Effector memory CD4-positive, alpha-beta T cell (primary cell): ENCODE data around the gene PLAU.
"Not testable (repeated sequence)": the region's sequence is repeated elsewhere in the genome, so short reads cannot be mapped to it uniquely, and the experiment has no call there.

ENCODE experiments used
- DNase-seq, 3 donors: peaks; one replicate each; pipeline ENCODE4 v3.0.0-alpha.2; 2020
- H3K27ac ChIP-seq: 2 replicates; pipeline ENCODE4 v1.7.0; 2013; ENCODE audit warnings: mild to moderate bottlenecking, low read length, moderate library complexity; ENCODE audit not compliant: insufficient read depth, poor library complexity, severe bottlenecking
- H3K27me3 ChIP-seq: replicated peaks from 2 replicates; pipeline ENCODE4 v1.7.0; 2013; ENCODE audit warnings: mild to moderate bottlenecking, low read length; ENCODE audit not compliant: insufficient read depth, control insufficient read depth, poor library complexity, severe bottlenecking
- H3K36me3 ChIP-seq: 2 replicates; pipeline ENCODE4 v1.7.0; 2013; ENCODE audit warnings: mild to moderate bottlenecking, low read length, moderate library complexity; ENCODE audit not compliant: control insufficient read depth, insufficient read depth
- H3K4me1 ChIP-seq: 2 replicates; pipeline ENCODE4 v1.7.0; 2013; ENCODE audit warnings: low read length, mild to moderate bottlenecking; ENCODE audit not compliant: control insufficient read depth, insufficient read depth, poor library complexity, severe bottlenecking
- H3K4me3 ChIP-seq: 2 replicates; pipeline ENCODE4 v1.7.0; 2013; ENCODE audit warnings: low read length, low read depth, mild to moderate bottlenecking; ENCODE audit not compliant: insufficient read depth, poor library complexity, severe bottlenecking
- H3K9me3 ChIP-seq: 2 replicates; pipeline ENCODE4 v1.7.0; 2013; ENCODE audit warnings: mild to moderate bottlenecking, low read length, moderate library complexity; ENCODE audit not compliant: control insufficient read depth

PLAU gene

GRCh38 chr10:73964743-73965142 is 53.8 kb downstream of the PLAU start:
- Histone ChIP-seq H3K27me3 (no peaks in the 10 kb centered on the region), H3K27ac (no peak overlapping the region)

GRCh38 chr10:73965267-73965889 is 54.4 kb downstream of the PLAU start:
- not testable (repeated sequence) for DNase-seq, H3K4me1 ChIP-seq, H3K27ac ChIP-seq, H3K36me3 ChIP-seq, H3K4me3 ChIP-seq, H3K9me3 ChIP-seq, H3K27me3 ChIP-seq

More at GRCh38 chr10:73964743-73965142, 53.8 kb downstream of the PLAU start:
- peaks cover 4% of the 10 kb centered on the region for H3K4me1 ChIP-seq
- H3K9me3 ChIP-seq, result no peaks in the 10 kb centered on the region
- no peak overlapping the region for H3K4me3 ChIP-seq
- H3K36me3 ChIP-seq, result no peaks in the 10 kb centered on the region
- DNase-seq, result no peak

GRCh38 chr10:73965890-73966768 is 55.2 kb downstream of the PLAU start:
- no peaks in the 10 kb centered on the region for H3K4me1 ChIP-seq
- H3K4me3 ChIP-seq, result no peak overlapping the region
- H3K36me3 ChIP-seq, result no peaks in the 10 kb centered on the region
- no peaks in the 10 kb centered on the region for H3K9me3 ChIP-seq
- DNase-seq, result no peak
- H3K27me3 ChIP-seq, result no peaks in the 10 kb centered on the region
- H3K27ac ChIP-seq, result no peak overlapping the region

GRCh38 chr10:73967022-73967429 is 56.1 kb downstream of the PLAU start:
- Histone ChIP-seq H3K36me3 (no peaks in the 10 kb centered on the region), H3K27ac (no peak overlapping the region), H3K4me1 (no peaks in the 10 kb centered on the region), H3K9me3 (no peaks in the 10 kb centered on the region), H3K4me3 (no peak overlapping the region), H3K27me3 (no peaks in the 10 kb centered on the region)
- DNase-seq, result no peak
